Measurements from ENCODE around the gene NRXN3. TPM values are rescaled to one million over a fixed set of nuclear protein-coding genes. Genes with fewer than 3 reads are reported as not detected.

NRXN3 gene
- total RNA-seq, 1 experiment from 2014 or later, result 0.07 TPM

DNA sequence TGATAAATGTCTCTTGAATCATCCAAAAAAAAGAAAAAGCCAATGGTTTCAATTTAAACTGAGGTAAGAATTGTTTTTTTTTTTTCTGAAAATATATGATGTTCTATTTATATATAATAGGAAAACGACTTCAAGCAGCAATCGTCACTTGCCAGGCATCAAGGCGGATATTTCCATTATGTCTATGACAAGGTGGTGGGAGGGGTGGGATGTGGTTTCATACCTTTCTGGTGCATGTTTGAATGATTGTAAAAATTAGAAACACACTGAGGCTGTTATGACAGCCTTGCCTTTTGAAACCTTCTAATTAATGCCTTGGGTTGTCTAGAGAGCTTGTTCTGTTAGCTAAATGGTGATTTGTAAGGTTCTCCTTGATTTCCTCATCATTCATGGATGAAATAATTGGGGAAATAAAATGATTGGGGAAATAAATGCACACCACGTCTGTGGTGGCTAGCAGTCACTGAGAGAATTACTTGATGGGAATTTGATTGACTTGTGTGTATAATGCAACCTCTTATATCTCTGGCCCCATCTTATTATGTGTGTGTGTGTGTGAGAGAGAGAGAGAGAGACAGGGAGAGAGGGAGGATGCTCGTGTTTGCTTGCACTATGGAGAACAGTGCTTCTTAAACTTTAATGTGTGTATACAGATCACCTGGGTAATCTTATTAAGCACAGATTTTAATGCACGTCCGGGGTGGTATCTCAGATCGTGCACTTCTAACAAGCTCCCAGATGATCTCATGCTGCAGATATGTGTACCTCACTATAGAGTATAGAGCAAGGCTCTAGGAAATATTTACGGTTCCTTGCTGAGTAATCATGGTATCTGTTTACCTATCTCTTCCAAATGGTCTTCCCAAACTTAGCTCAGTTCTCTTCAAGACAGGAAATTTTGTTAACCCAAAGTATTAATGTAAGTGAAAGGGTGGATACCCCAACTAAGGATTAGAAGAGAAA is 1538.5 kb downstream of the NRXN3 start:
- no peak for DNase-seq
- no peaks in the 10 kb centered on the region for H3K27me3 ChIP-seq
- H3K9me3 ChIP-seq, result no peaks in the 10 kb centered on the region
- no peaks in the 10 kb centered on the region for H3K36me3 ChIP-seq
- no peak overlapping the region for H3K4me3 ChIP-seq

DNA sequence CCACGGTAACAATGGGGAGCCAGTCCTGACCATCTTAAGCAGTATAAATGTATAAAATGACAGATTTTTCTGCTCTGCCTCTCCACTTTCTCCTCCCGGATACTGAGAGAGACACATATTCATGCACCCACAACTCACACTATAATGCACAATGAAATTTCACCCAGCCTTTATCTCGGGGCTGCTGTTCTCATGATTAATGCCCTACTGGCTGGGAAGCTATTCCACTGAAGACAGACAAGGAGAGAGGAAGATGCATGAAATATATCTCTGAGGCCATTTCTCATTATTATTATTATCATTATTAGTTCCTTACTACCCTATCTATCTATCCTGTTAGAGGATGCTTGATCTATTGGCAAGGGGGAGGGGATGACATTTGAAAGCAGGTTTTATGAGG is 1539.4 kb downstream of the NRXN3 start:
- Histone ChIP-seq H3K36me3 (no peaks in the 10 kb centered on the region), H3K27me3 (no peaks in the 10 kb centered on the region), H3K4me3 (no peak overlapping the region), H3K9me3 (no peaks in the 10 kb centered on the region)
- DNase-seq, result no peak

DNA sequence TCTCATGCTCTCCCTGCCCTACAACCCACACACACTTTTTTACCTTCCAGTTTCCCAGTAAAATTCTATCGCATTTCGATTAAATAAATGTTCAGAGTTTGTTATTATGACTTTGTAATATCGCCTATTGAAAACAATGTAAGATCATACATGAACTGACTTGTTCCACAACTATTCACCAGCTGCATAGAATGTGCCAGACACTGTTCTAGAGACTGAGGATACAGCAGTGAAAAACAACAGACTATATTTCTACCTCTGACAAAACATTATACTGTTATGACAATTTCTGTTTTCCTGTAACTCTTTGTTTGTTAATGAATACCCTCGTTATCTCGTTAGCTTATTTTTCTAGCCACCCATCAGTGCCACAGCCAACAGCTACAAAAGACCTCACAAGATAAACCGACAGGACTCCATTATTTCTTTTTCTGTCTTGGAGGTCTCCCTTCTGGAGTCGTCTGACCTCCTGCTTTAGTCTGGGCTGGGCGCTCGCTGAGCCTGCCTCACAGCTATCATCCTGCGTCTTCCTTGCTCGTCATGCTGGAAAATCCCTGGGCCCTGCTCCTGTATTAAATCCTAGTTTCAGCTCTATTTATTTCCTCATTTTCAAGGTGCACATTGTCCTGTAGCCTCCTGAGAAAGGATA is 1542.3 kb downstream of the NRXN3 start:
- Histone ChIP-seq H3K27me3 (no peaks in the 10 kb centered on the region), H3K4me3 (no peak overlapping the region), H3K36me3 (no peaks in the 10 kb centered on the region), H3K9me3 (no peaks in the 10 kb centered on the region)
- DNase-seq, result no peak

DNA sequence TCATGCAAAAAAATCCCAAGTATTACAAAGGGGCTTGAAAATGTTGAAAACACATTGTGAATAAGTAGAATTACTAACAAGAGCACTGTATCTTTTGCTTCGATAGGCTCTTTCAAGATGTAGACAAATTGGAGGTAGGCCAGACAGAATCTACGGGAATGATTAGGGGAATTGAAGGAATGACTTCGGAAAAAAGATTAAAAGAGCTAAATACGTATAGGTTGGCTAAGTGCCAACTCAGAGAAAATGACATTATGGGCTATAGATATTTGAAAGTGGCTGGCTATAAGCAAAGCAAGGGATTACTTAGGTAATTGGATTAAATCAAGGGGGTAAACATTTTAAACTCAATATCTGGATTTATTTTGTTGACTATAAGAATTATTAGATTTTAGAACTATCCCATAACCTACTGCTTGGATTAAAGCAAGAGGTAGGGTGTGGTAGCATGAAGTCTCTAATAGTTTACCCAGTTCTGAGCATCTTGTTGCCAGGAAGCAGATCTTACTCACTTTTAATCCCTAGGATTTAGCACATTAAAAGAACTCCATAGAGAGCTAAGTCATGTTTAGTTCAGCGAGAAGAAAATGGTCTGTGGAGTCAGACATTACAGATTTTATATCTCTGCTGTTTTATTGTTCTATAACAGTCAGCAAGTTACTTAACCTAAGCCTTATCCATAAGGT is 1551.4 kb downstream of the NRXN3 start:
- Histone ChIP-seq H3K4me3 (no peak overlapping the region), H3K27me3 (no peaks in the 10 kb centered on the region), H3K9me3 (no peaks in the 10 kb centered on the region), H3K36me3 (no peaks in the 10 kb centered on the region)
- DNase-seq, result no peak

DNA sequence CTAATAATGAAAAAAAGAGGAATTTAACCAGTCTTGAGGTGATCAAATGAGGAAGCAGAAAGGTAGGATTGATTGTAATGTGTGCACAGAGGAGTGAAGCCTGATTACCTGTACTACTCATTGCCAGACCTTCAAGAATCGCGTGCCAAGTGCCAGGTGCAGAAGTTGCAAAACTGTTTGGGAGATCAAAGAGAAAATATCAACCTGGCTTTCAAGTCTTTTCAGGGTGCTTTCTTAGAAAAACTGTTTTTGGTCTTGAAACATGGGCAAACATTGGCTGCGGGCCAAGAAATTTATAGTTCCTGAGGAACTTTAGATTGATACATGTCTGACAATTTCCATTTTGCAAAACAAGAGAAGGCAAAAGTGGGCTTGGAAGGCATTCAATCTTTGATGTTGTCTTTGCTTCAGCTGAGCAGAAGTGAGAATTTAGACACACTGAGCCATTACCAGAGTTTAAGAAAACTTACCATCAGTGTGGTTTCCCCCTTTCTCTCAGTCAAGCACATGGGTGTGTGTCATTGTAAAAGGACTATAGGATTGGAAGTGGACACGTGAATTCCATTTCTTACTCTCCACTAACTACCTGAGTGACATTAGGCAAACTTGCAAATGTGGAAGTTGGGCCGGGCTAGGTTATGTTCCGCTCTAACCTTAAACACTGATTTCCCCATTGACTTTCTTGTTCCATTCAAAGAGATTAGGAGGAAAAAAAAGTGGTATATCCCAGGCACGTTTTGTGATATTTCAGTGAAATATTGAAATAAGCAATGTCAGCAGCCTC is 1555.0 kb downstream of the NRXN3 start:
- DNase-seq, result no peak
- Histone ChIP-seq H3K4me3 (no peak overlapping the region), H3K36me3 (no peaks in the 10 kb centered on the region), H3K9me3 (no peaks in the 10 kb centered on the region), H3K27me3 (no peaks in the 10 kb centered on the region)

DNA sequence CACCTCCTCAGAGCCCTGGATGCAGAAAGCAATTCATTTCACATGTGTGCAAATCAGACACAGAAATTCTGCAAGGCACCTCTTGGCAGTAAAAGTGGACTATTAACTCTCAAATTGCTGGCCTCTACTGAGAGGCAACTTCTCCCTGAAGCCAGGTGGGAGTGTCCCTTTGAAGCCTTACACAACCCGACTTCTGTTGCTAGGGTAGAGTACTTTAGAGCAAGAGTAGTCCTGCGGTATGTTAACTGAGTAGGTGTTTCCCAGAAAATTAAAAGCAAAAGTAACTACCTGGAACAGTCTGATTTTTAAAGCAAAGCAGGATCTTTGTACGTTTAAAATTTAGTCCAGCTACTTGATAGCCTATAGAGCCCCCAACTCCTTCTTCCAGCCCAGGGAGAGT is 1557.7 kb downstream of the NRXN3 start:
- no peak for DNase-seq
- H3K27me3 ChIP-seq, result no peaks in the 10 kb centered on the region

DNA sequence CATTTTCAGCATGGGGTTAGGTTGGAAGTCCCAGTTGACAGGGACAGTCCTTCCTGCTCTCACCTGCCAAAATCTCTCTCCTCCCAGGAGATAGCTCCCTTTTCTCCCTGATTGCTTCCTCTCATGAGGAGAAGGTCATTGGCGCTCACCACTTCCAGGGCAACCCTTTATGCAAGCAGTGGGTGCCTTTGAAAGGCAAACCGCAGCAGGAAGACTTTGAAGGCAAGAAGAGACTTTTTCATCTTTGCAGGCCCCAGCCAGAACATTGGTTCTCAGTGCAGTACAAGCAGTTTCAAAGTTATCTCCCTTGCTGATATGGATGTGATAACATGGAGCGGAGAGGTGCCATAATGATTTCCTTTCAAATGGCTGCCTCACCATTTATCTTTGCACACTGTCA is 1558.2 kb downstream of the NRXN3 start:
- Histone ChIP-seq H3K27me3 (no peaks in the 10 kb centered on the region), H3K36me3 (no peaks in the 10 kb centered on the region), H3K9me3 (no peaks in the 10 kb centered on the region), H3K4me3 (no peak overlapping the region)
- DNase-seq, result no peak

More for the DNA sequence above, 1557.7 kb downstream of the NRXN3 start:
- no peaks in the 10 kb centered on the region for H3K36me3 ChIP-seq
- H3K9me3 ChIP-seq, result no peaks in the 10 kb centered on the region
- H3K4me3 ChIP-seq, result no peak overlapping the region

DNA sequence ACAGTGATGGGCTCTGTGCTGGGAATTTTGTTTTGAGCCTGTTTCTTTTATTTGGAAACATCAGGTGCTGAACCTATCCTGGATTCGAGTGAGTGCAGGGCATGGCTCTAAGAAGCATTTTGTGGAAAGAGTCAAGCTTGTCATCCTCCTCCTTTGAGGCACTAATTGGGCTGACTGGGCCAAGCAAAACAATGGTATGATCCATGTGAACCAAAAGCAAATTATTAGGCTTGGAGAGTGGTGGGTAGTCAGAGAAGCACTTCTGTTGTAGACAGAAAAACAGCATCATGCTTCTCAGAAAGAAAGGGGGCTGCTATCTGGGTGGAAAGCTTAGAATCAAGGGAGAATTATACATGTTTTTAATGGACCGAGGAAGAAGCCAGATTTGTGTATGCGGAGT is 1559.6 kb downstream of the NRXN3 start:
- DNase-seq, result no peak
- H3K36me3 ChIP-seq, result no peaks in the 10 kb centered on the region
- H3K27me3 ChIP-seq, result no peaks in the 10 kb centered on the region
- H3K9me3 ChIP-seq, result no peaks in the 10 kb centered on the region
- H3K4me3 ChIP-seq, result no peak overlapping the region

DNA sequence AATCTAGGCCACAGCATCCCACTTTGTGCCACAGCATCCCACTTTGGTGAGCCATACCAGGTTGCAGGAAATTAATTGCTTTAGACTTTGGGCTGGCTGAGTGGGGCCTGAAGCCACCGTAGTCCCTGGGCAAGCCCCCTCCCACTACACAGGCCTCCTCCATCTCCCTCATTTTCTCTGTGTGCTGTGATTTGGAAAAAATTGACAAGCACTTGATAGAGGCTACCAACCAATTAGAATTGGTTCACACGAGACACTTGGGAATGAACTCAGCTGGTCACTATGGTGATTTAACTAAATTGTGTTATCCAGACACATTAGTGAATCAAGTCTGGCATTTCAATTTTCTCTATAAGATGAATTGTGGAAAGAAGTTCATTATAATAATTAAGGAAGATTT is 1560.0 kb downstream of the NRXN3 start:
- DNase-seq, result no peak
- no peak overlapping the region for H3K4me3 ChIP-seq
- no peaks in the 10 kb centered on the region for H3K9me3 ChIP-seq
- H3K27me3 ChIP-seq, result no peaks in the 10 kb centered on the region
- H3K36me3 ChIP-seq, result no peaks in the 10 kb centered on the region

DNA sequence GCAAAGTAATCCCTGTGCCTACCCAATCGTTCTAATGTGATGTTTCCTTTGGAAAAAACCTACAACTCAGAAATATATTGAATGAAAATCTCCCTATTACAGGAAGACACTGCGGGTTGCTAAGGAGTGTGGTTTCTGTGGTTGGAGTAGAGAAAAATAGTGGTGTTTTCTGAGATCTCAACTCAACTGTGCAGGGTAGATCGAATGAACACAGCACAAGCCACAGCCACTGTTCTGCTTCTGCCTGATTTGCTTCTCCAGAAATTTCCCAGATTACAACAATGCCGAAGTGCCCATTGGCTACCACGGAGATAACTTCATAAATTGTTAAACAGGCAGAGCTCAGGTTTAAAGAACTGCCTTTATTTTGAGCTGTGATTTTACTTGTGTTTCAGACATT is 1560.8 kb downstream of the NRXN3 start:
- no peak overlapping the region for H3K4me3 ChIP-seq
- H3K27me3 ChIP-seq, result no peaks in the 10 kb centered on the region
- no peaks in the 10 kb centered on the region for H3K9me3 ChIP-seq
- no peak for DNase-seq
- H3K36me3 ChIP-seq, result no peaks in the 10 kb centered on the region

DNA sequence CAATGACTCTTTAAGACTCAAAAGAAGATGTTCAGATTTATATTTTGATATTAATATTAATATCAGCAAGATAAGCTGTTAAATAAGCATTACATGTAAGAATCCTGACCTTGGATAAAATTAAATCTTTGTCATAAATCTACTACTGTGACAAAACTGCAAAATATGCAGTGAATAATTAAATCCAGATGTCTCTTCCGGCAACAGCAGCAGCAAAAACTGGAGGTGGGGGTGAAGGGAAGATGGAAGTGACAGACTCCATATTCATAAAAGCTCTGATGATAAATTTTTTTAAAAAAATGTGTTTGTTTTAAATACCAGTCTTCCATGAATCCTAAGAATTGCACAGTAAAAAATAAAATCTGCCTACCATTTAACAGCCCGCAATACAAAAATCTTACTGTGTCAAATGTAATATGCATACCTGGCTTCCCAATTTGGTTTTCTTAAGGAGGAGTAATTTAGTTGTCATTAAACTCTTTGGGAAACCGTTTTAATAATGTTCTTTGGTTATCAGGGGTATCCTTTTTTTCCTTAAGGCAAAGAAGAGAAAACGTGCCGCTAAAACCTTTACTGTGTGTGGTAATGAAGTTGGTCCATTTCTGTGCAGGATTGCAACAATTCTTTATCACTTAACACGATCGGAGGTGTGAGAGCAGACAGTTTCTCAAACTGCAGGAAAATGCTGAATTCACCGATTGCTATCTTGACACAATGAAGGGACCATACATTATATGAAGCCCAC is 1562.9 kb downstream of the NRXN3 start:
- DNase-seq, result no peak
- H3K4me3 ChIP-seq, result no peak overlapping the region
- H3K9me3 ChIP-seq, result no peaks in the 10 kb centered on the region
- H3K36me3 ChIP-seq, result no peaks in the 10 kb centered on the region
- H3K27me3 ChIP-seq, result no peaks in the 10 kb centered on the region

DNA sequence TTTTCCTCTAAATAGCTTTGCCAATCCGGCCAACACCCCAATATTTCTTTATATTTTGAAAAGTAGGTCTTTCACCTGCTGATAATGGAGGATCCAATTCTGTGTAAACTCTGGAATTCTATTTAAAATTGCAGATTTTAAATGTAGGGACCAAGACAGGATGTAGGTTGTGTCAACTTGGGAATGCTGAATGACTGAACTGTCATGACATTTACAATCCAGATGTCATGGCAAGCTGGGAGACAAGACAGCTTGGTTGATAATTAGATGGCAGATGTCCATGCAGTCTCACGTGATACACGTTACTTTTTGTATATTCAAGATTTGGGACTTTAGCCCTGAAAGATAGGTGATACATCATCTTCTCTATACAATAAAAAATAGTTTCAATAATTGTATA is 1564.0 kb downstream of the NRXN3 start:
- Histone ChIP-seq H3K4me3 (no peak overlapping the region), H3K27me3 (no peaks in the 10 kb centered on the region), H3K9me3 (no peaks in the 10 kb centered on the region), H3K36me3 (no peaks in the 10 kb centered on the region)
- no peak for DNase-seq

DNA sequence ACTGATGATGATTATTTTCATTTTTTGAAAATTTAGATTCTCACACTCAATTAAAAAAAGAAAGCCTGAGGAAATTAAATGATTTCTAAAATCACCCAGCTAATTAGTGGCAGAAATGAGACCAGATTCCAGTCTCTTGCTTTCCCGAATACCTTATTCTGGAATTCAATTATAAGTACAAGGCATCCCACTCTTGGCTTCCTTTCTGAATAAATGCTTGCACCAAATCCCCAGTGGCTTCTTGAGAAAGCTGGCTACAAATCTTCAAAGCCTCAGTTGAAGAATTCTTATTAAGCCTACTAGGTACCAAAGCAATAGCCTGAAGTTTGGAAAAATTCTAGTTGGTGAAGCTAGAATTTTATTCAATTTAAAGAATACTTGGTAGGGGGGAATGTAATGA is 1564.5 kb downstream of the NRXN3 start:
- H3K9me3 ChIP-seq, result no peaks in the 10 kb centered on the region
- H3K4me3 ChIP-seq, result no peak overlapping the region
- no peak for DNase-seq
- no peaks in the 10 kb centered on the region for H3K27me3 ChIP-seq
- no peaks in the 10 kb centered on the region for H3K36me3 ChIP-seq

DNA sequence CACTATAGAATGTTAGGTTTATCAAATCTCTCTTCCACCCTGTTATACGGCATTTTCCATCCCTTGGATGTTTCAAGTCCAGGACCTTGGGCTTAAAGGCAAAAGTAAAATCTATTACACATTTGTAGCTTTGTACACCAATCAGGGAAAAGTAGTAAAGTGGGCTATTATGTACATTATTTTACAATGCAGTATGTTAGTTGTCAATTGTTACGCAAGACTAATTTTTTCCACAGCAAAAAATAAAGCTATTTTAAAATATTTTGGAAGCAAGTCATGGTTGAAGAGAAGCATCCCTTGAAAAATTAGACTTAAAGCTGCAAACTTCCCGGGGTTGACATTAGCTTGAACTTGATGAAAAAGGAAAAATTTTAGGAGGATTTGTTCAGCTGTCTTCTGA is 1564.9 kb downstream of the NRXN3 start:
- Histone ChIP-seq H3K27me3 (no peaks in the 10 kb centered on the region), H3K9me3 (no peaks in the 10 kb centered on the region), H3K36me3 (no peaks in the 10 kb centered on the region), H3K4me3 (no peak overlapping the region)
- no peak for DNase-seq

DNA sequence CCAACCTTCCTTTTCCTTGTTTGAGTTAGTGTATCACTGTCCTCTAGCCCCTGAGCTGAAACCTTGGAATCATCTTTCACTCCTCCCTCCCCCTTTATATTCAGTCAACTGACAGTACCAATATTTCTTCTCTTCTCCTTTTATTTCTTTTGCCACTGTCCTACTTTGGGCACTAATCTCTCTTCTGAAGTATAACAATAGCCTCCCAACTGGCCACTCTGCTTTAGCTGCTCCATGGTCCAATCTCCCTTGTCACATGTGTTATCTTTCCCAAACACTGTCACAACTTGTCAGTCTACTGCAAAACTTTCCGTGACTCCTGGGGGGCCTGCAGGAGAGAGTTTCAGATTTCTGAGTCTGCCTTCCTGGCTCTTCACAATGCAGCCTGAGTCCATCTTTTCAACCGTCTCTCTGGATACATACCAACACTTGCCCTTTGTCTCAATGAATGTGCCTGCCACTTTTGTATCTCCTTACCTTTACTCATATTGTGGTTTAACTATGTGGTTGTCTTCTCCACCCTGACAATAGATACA is 1570.0 kb downstream of the NRXN3 start:
- Histone ChIP-seq H3K27me3 (no peaks in the 10 kb centered on the region), H3K4me3 (no peak overlapping the region), H3K36me3 (no peaks in the 10 kb centered on the region), H3K9me3 (no peaks in the 10 kb centered on the region)
- no peak for DNase-seq

DNA sequence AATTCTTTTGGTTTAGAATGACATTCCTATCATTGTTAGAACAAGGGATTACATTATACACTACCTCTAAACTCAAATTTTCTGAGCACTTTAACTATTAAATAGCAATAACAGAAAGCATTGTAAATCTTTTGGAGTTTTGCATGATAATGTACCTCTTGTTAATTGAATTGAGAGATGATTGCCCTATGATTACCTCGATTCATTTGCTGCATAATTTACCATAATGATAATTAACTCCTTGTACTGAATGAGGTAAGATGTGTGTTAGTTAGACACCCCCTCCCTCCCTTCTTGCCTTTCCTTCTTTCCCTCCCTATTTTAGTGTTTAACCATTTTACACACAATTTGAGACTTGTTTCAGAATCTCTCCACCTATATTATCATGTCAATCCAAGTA is 1572.0 kb downstream of the NRXN3 start:
- no peak for DNase-seq
- no peaks in the 10 kb centered on the region for H3K36me3 ChIP-seq
- H3K27me3 ChIP-seq, result no peaks in the 10 kb centered on the region
- no peak overlapping the region for H3K4me3 ChIP-seq
- H3K9me3 ChIP-seq, result no peaks in the 10 kb centered on the region

All from MG63 (cell line).